GM12865 (cell line): ENCODE data around the gene DBNDD2.

ENCODE experiments used
- DNase-seq: peaks from one replicate; pipeline ENCODE4 v3.0.0; 2010; ENCODE audit warnings: low read depth
- H3K4me3 ChIP-seq: 2 replicates; pipeline ENCODE4 v1.5.1; 2011; ENCODE audit warnings: mild to moderate bottlenecking, low read depth, low read length, control low read depth
- TF ChIP-seq, protein P1 (sequence below): IDR thresholded peaks from 2 replicates; pipeline ENCODE4 v1.5.1; 2011; ENCODE audit warnings: low read length, control low read depth, low read depth, inconsistent platforms; ENCODE audit not compliant: insufficient read depth; ENCODE audit errors: missing control alignments

Gene DBNDD2, protein sequence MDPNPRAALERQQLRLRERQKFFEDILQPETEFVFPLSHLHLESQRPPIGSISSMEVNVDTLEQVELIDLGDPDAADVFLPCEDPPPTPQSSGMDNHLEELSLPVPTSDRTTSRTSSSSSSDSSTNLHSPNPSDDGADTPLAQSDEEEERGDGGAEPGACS

DNA sequence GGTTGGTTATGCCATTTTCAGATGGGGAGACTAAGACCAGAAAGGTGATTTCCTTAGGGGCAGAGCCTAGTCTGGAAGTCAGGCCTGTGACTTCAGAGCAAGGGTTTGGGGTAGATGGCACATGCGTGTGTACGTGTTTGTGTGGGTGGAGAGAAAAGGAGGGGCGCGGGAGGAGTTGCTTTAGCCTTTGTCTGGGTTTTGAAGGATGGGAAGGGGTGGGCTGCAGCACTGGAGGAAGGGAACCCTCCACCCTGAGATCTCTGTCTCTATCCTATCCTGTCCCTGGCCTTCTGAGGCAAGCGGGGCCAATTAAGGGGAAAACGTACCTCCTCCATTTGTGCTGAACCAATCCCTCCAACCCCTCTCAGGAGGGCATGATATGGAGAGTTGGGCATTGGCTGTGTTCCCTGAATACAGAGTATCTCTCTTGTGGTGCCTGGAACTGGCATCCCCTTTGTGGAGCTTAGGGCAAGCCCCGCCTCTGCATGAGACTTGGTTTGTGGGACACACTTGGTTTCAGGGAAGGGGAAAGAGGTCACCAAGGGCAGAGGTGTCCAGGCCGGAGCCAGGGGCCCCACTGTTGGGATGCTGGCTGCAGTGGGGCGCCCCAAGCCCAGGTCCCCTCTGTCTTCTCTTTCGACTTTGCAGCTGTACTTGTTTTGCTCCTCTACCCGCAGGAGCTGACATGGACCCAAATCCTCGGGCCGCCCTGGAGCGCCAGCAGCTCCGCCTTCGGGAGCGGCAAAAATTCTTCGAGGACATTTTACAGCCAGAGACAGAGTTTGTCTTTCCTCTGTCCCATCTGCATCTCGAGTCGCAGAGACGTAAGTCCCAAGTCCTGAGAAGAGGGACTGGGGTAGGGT, at the start of gene DBNDD2:
Gene DBNDD2, plus strand, starts transcription at position 507 of the 863 bp plus-strand sequence. Its CDS starts 179 bp downstream, at position 686.
- DNase-seq = no peak
- TF ChIP-seq, protein P1, sequence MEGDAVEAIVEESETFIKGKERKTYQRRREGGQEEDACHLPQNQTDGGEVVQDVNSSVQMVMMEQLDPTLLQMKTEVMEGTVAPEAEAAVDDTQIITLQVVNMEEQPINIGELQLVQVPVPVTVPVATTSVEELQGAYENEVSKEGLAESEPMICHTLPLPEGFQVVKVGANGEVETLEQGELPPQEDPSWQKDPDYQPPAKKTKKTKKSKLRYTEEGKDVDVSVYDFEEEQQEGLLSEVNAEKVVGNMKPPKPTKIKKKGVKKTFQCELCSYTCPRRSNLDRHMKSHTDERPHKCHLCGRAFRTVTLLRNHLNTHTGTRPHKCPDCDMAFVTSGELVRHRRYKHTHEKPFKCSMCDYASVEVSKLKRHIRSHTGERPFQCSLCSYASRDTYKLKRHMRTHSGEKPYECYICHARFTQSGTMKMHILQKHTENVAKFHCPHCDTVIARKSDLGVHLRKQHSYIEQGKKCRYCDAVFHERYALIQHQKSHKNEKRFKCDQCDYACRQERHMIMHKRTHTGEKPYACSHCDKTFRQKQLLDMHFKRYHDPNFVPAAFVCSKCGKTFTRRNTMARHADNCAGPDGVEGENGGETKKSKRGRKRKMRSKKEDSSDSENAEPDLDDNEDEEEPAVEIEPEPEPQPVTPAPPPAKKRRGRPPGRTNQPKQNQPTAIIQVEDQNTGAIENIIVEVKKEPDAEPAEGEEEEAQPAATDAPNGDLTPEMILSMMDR = no peak
- H3K4me3 ChIP-seq = no peak within 1 kb of the TSS

DNA sequence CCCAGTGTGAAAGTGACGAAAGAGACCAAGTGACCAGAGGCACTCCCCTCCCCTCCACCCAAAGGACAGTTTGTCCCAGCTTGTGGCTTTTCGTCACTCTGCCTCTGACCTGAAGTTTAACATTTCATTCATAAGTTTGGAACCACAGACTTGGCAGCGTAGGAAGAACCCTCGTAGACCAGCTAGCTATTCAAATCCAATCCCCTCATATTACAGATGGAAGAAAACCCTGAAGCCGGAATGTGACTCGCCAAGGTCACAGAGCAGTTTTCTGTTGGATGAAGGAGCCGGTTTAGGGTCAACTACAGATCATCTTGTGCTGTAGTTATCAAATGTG, 49.1 kb upstream of the DBNDD2 start:
- DNase-seq = no peak
- TF ChIP-seq, protein P1 = no peak

DNA sequence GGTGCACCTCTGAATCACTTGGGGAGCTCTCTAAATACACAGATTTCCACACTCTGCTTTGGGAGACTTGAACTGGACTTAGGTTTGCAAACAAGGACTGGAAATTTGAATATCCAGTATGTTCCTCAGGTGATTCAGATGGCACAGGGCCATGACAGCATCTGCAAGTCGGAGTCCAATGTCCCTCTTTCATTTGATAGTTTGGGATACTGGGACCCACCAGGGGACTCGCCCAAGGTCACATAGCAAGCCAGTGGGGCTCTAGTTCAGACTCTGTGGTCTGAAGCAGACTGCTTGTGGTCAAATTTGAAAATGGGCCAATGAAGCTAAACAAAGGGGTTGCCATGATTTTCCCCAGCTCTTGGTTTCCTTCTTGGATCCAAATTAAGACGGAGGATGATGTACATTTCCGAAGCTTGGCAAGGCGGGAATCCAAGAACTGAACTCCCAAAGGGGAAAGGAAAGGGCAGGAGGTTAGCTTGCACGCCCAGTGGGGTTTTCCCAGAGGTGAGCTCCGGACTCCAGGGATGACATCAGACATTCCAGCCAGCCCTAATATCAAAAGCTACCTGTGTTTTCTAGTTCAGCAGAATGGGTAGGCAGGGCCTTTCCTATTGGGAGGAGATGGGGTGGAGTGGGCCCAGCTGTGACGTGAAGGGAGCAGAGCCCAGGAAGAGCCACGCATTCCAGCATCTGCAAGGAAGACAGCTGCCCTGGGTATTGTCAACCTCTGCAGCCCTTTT, 48.5 kb upstream of the DBNDD2 start:
- TF ChIP-seq, protein P1 = no peak
- peak; percentile 25 for DNase-seq

More for the DNA sequence above, 49.1 kb upstream of the DBNDD2 start:
- no peak overlapping the region for H3K4me3 ChIP-seq

DNA sequence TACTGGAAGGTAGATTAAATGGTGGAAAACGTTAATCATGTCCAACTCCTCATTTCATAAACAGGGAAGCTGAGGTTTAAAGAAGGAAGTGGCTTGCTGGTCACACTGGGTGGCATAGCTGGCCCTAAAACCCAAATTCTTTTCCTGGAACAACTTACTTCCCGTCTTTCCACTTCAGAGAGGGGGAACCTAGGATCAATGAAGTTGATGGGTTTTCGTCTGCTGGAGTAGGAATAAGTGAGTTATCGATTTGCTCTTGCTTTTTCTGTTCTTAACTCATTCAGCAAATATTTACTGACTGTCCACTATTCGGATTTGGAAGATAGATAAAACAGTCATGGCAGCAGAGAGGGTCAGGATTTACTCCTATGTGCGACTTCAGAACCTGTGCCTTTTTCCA, 46.3 kb upstream of the DBNDD2 start:
- no peak overlapping the region for H3K4me3 ChIP-seq
- DNase-seq = no peak
- TF ChIP-seq, protein P1 = no peak

More for the DNA sequence above, 48.5 kb upstream of the DBNDD2 start:
- H3K4me3 ChIP-seq = no peak overlapping the region

DNA sequence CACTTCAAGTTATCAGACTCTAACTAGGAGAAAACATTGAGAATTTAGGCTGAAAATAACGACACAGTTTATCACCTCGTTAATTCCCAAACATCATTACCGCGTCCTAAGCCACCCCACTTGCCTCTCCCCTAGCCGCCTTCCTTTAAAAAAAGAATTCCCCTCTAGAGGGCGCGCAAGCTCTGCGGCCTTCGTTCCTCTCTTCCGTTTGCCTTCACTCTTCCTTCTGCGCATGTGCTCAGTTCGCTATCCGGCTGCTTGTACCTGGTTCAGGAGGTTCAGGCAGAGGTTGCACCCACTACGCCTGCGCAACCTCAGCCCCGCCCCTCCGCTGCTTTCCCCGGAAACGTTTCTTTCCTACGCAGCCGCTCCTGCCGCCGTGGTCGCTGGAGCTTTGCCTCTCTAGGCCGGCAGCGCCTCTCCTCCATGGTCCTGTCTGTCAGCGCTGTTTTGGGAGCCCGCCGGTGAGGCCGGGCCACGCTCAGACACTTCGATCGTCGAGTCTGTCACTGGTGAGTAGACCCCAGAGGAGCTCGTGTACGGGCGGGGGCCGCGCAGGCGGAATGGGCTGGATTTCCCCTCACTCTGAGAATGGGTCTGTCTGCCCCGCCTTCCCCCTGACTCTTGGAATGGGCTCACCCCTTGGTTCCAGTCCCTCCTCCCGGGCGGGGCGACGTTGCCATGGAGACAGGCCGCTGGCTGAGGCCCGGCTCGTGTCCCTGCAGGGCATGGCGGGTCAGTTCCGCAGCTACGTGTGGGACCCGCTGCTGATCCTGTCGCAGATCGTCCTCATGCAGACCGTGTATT, 45.1 kb upstream of the DBNDD2 start, which contains the start of gene SYS1:
Gene SYS1, plus strand, starts transcription at position 353 of the 807 bp plus-strand sequence. Its CDS starts 376 bp downstream, at position 729.
- H3K4me3 ChIP-seq = peak within 1 kb of the TSS; percentile 87
- DNase-seq = peak; percentile 98
- TF ChIP-seq, protein P1 = peak; percentile 87

DNA sequence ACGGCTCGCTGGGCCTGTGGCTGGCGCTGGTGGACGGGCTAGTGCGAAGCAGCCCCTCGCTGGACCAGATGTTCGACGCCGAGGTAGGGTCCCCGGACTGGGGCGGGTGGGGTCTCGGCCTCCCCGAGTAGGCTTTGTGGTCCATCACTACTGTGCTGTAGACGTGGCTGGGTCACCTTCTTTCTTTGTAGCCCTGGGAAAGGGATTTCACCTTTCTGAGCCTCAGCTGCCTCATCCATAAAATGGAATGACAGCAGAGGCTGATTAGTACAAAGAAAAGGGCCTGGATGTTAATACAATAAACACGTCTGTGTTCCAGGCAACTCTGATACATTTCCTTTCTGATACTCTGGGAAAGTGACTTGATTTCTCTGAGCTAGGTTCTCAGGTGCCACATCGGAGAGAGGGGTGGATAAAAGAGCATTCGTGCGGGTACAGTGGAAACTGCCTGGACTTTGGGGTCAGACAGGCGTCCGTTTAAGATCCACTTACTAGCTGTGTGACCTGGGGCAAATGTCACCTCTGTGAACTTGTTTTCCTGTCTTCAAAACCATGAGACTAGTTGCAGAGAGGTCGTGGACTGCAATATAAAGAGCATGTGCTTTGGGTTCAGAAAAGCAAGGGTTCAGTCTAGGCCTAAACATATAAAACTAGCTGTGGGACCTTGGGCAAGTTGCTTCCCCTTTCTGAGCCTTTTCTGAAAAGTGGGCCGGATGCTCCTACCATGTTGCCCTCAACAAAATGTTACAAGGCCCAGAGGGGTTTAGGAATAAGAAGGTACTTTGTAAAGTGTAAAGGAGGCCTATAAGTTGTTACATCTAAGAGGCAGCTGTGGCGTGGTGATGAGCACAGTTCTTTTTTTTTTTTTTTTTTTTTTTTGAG, 44.2 kb upstream of the DBNDD2 start:
- DNase-seq = peak; percentile 20
- TF ChIP-seq, protein P1 = no peak
- H3K4me3 ChIP-seq = peak overlapping the region; percentile 87
